ENCODE measurements around the gene TINAG. TPM values are rescaled to one million over a fixed set of nuclear protein-coding genes. Genes with fewer than 3 reads are reported as not detected.

The TINAG gene
- total RNA-seq (under 1 TPM in 2 of 4 donors, not detected in 2; 0.27 TPM), polyA plus RNA-seq (under 1 TPM; 0.03 to 0.04 (median 0.04) TPM)
- long read RNA-seq, donor 1, result 0 reads
- long read RNA-seq, donor 2, result 0 reads

- H3K27ac ChIP-seq, result no peak within 1 kb of the TSS
- no peaks in the 10 kb centered on the region for H3K9me3 ChIP-seq
- no peak within 1 kb of the TSS for H3K4me3 ChIP-seq
- H3K36me3 ChIP-seq (ENCODE audit: insufficient read depth in 1 of 2, low read depth in 1 of 2), result no peaks in the 10 kb centered on the region
- H3K27me3 ChIP-seq (ENCODE audit: insufficient read depth in 3 of 3, low read length in 2 of 3), result no peaks in the 10 kb centered on the region
- no peaks in the 10 kb centered on the region for H3K4me1 ChIP-seq
- no peak for ATAC-seq
- WGBS, 3 donors, result 87 to 89% (median 88%) methylated on average over 10 of the region's 10 CpGs
- TF ChIP-seq CTCF (IDR thresholded peaks at IDR 0.05), result no peak
- no peak for DNase-seq
- intact Hi-C loops (cut with DNase I), result no loop called here
These were observed at the start of gene TINAG for GRCh38 chr6:54308289-54308985. Gene TINAG, plus strand, starts transcription at chr6:54308441. Its CDS starts 110 bp downstream, at chr6:54308551.

DNA sequence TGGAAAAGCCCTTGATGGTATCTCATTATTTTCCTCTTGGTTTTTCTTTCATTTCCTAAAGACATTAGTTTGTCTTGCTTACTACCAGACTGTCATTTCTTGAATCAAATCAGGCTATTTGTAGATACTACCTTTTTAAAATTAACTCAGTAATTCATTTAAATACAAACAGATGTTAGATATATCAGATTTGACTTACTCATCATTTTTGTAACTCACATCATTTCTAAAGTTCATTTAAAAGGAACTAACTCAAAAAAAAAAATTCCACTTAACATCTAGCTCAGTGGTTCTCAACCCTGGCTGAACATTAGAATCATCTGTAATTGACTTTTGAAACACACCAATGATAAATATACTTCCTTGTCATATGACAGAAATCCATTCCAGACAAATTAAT is 48.2 kb upstream of the TINAG start:
- H3K27me3 ChIP-seq (ENCODE audit: insufficient read depth in 3 of 3, low read length in 2 of 3), result no peaks in the 10 kb centered on the region
- intact Hi-C loops (cut with DNase I), result loop anchor here (10.0 kb wide), 1 partner anchor 275 kb away; no protein-coding TSS in a partner anchor
- peaks cover 0 to 26% of the 10 kb centered on the region in 2 donors for H3K36me3 ChIP-seq (ENCODE audit: insufficient read depth in 1 of 2, low read depth in 1 of 2)
- ATAC-seq (no peak), DNase-seq (no peak)
- H3K4me1 ChIP-seq, result peaks cover 30% of the 10 kb centered on the region
- no peak for TF ChIP-seq CTCF (IDR thresholded peaks at IDR 0.05)
- no peak overlapping the region for H3K4me3 ChIP-seq
- no peak overlapping the region for H3K27ac ChIP-seq
- no peaks in the 10 kb centered on the region for H3K9me3 ChIP-seq

DNA sequence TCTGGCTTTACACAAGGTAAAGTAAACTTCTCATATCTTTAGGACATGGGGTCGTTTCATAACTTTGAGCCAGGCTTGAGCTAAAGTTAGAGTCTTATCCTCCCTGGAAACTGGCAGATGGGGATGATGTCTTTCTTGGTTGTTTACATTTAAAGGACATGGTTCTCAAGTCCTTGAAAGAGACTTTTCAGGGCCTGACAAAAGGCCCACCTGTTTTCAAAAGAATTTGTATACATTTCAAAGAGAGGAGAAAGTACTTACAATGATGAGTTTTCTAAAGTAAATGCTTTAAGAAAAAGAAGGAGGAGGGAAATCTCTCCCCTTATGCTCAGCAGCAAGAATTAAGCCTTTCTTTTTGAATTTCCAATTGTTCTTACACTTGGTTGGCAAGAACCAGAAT is 45.7 kb upstream of the TINAG start:
- intact Hi-C loops (cut with DNase I), result loop anchor here (10.0 kb wide), 1 partner anchor 278 kb away; no protein-coding TSS in a partner anchor
- no peak overlapping the region for H3K27ac ChIP-seq
- TF ChIP-seq CTCF (IDR thresholded peaks at IDR 0.05), result no peak
- WGBS, 3 donors, result 44 to 56% (median 53%) methylated on average over 1 of the region's 1 CpG
- H3K36me3 ChIP-seq (ENCODE audit: insufficient read depth in 1 of 2, low read depth in 1 of 2), result peaks cover 0 to 30% of the 10 kb centered on the region in 2 donors
- no peak for ATAC-seq
- H3K4me3 ChIP-seq, result no peak overlapping the region
- peaks cover 13% of the 10 kb centered on the region for H3K4me1 ChIP-seq
- no peak for DNase-seq
- no peaks in the 10 kb centered on the region for H3K9me3 ChIP-seq
- H3K27me3 ChIP-seq (ENCODE audit: insufficient read depth in 3 of 3, low read length in 2 of 3), result no peaks in the 10 kb centered on the region

DNA sequence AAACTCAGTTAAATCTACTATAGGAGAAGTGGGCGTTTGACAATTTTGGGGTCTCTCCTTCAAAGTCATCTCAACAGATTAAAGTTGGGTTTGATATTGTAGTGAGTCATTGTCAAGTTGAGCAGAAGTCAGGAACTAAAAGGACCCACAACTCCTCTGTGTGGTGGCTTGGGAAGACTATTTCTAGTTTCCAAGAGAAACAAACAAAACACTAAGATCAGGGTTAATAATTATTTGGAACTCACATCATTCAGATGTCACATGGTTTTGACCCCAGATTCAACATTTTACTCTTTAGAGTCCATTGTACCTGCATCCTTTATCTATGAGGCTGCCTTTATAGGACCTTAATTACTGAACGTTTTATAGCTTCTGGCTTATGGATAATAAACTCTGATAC is 45.3 kb upstream of the TINAG start:
- no peak for ATAC-seq
- DNase-seq, result no peak
- H3K27me3 ChIP-seq (ENCODE audit: insufficient read depth in 3 of 3, low read length in 2 of 3), result no peaks in the 10 kb centered on the region
- WGBS, 3 donors, result 68 to 87% (median 84%) methylated on average over 2 of the region's 2 CpGs
- H3K27ac ChIP-seq, result no peak overlapping the region
- intact Hi-C loops (cut with DNase I), result loop anchor here (10.0 kb wide), 1 partner anchor 278 kb away; no protein-coding TSS in a partner anchor
- H3K36me3 ChIP-seq (ENCODE audit: insufficient read depth in 1 of 2, low read depth in 1 of 2), result peaks cover 0 to 29% of the 10 kb centered on the region in 2 donors
- H3K4me1 ChIP-seq, result peaks cover 13% of the 10 kb centered on the region
- H3K4me3 ChIP-seq, result no peak overlapping the region
- no peaks in the 10 kb centered on the region for H3K9me3 ChIP-seq
- no peak for TF ChIP-seq CTCF (IDR thresholded peaks at IDR 0.05)
